Measurements from ENCODE around the gene KYAT1. TPM values are rescaled to one million over a fixed set of nuclear protein-coding genes. Genes with fewer than 3 reads are reported as not detected.

The KYAT1 gene
- total and polyA plus RNA-seq, 2 of the 13 experiments (the other 11 are each of a cell fraction or from before 2014, with no cell fraction given) = 9.2 to 46.5 TPM

- no peak for TF ChIP-seq ZNF691 (CRISPR knock-in tag; IDR thresholded peaks at IDR 0.05; ENCODE audit: borderline replicate concordance, low read depth)
- 0 out of 2 replicates have a peak, but pooled peaks have one; percentile 29 for TF ChIP-seq ZBTB33 (CRISPR knock-in tag; IDR thresholded peaks at IDR 0.05)
- TF ChIP-seq ZNF124 (CRISPR knock-in tag; IDR thresholded peaks at IDR 0.05) = 0 out of 2 replicates have a peak, but pooled peaks have one; percentile 38
- peak; percentile 81; the same call in 1 of the 2 replicates for TF ChIP-seq PITX1 (CRISPR knock-in tag; IDR thresholded peaks at IDR 0.05)
- no peak for TF ChIP-seq TOE1 (CRISPR knock-in tag; IDR thresholded peaks at IDR 0.05)
- TF ChIP-seq SP4 (CRISPR knock-in tag; IDR thresholded peaks at IDR 0.05) = 0 out of 2 replicates have a peak, but pooled peaks have one; percentile 44
- TF ChIP-seq DZIP1 (CRISPR knock-in tag; IDR thresholded peaks at IDR 0.05) = no peak
- peak; percentile 80 for TF ChIP-seq GATA4 (IDR thresholded peaks at IDR 0.05; ENCODE audit: borderline replicate concordance, low read depth)
- peak; percentile 78 for TF ChIP-seq KDM2A (CRISPR knock-in tag; IDR thresholded peaks at IDR 0.05; ENCODE audit: borderline replicate concordance, low read depth)
- TF ChIP-seq IRX3 (CRISPR knock-in tag; IDR thresholded peaks at IDR 0.05; ENCODE audit: borderline replicate concordance, low read depth) = no peak; the same call in 1 of the 2 replicates
- no peak for TF ChIP-seq SRSF9 (IDR thresholded peaks at IDR 0.05; ENCODE audit: borderline replicate concordance, insufficient read depth, low read depth, low read length, poor library complexity, severe bottlenecking)
- TF ChIP-seq ZNF766 (CRISPR knock-in tag; IDR thresholded peaks at IDR 0.05; ENCODE audit: borderline replicate concordance) = no peak; the same call in 1 of the 2 replicates
- 0 out of 2 replicates have a peak, but pooled peaks have one; percentile 31 for TF ChIP-seq ZNF335 (CRISPR knock-in tag; IDR thresholded peaks at IDR 0.05)
- peak in 1 of 2 experiments; percentile 89; a peak in 2 of 4 replicates for TF ChIP-seq POLR2A (IDR thresholded peaks at IDR 0.05; ENCODE audit: insufficient read depth in 1 of 2, low read depth in 2 of 2, low read length in 2 of 2)
- TF ChIP-seq ZNF639 (CRISPR knock-in tag; conservative IDR thresholded peaks at IDR 0.05) = no peak
- TF ChIP-seq CEBPZ (IDR thresholded peaks at IDR 0.05; ENCODE audit: low read length) = no peak
- no peak for TF ChIP-seq NFIC (IDR thresholded peaks at IDR 0.05; ENCODE audit: low read length)
- TF ChIP-seq FOXM1 (CRISPR knock-in tag; IDR thresholded peaks at IDR 0.05) = no peak
Observed at GRCh38 chr9:128818099-128818838, 63.5 kb downstream of the KYAT1 start, which contains the start of gene ENDOG (continued).
